Nephron (organoid): ENCODE results near the gene QKI.

Experiments
- H3K27ac Mint-ChIP-seq, 3 experiments: 2 replicates each; pipeline ENCODE4 v1.8.0; 2020; ENCODE audit warnings: mixed read lengths in 3 of 3, mild to moderate bottlenecking in 2 of 3, moderate library complexity in 1 of 3
- H3K27me3 Mint-ChIP-seq: 2 replicates; pipeline ENCODE4 v1.8.0; 2021; ENCODE audit warnings: low read depth, mild to moderate bottlenecking, moderate library complexity, mixed read lengths
- H3K36me3 Mint-ChIP-seq: 2 replicates; pipeline ENCODE4 v1.8.0; 2020; ENCODE audit warnings: low read depth, mixed read lengths
- H3K4me1 Mint-ChIP-seq: 2 replicates; pipeline ENCODE4 v1.8.0; 2020; ENCODE audit warnings: mixed read lengths
- H3K4me3 Mint-ChIP-seq, 3 experiments: 2 replicates each; pipeline ENCODE4 v1.8.0; 2020; ENCODE audit warnings: mild to moderate bottlenecking in 3 of 3, mixed read lengths in 3 of 3, moderate library complexity in 2 of 3
- H3K9me3 Mint-ChIP-seq: 2 replicates; pipeline ENCODE4 v1.8.0; 2020; ENCODE audit warnings: mixed read lengths
- CTCF ChIP-seq, 3 experiments: fragments of 200-600 bp; sonication (generic); IDR thresholded peaks; one replicate each; pipeline ENCODE4 v1.5.0; 2021; ENCODE audit warnings: antibody characterized with exemption in 3 of 3; ENCODE audit not compliant: unreplicated experiment in 3 of 3

QKI gene

DNA sequence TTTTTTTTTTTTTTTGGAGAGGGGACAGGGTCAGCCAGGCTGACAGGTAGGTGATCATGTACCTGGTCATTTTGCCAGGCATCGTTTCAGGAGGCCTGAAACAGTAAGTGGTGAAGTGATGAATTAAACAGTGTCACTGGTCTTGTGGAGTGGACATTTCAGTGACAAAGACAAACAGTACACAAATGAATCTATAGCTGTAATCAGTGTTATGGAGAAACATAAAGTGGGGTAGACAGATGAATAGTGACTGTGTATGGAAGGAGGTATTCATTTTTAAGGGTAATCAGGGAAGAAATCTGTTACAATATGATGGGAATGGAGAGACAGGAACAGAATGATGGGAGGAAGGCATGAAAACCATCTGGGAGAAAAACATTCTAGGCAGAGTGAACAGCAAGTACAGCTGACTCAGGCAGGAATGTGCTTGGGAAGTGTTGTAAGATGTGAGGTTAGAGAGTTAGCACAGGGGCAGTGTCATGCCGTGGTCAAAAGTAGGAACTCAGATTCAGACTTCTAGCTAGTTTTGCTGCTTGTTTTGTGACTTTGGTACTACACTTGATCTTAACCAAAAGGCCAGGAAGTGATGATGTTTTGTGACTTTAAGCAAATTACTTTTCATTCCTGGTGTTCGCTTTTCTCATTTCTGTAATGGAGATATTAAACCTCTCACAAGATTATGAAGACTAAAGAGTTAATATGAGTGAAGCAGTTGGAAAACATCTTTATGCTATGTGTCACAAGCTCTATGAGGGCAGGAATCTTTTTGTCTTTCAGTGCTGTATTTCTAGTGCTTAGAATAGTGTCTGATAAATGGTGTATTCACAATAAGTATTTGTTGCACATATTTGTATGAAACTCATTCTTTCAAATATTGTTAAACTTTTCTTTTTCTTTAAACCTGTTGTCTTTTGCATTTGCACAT, 43.4 kb downstream of the QKI start:
- H3K9me3 Mint-ChIP-seq = no peaks in the 10 kb centered on the region
- peaks cover 77% of the 10 kb centered on the region for H3K36me3 Mint-ChIP-seq
- no peaks in the 10 kb centered on the region for H3K27me3 Mint-ChIP-seq

DNA sequence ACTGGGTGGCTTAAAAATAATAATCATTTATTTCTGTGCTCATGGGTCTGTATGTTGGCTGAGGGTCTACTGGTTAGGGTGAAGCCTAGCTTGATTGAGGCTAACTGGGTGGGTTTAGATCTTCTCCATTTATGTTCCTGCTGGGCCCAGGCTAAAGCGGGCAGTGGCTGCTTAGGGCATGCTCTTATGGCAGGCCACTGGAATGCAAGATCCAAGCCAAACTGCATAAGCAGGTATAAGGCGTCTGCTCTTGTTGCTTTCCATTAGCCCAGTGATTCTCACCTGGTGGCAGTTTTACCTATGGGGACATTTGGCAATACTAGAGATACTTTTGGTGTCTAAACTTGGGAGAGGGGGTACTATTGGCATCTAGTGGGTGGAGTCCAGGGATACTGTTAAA, 44.5 kb downstream of the QKI start:
- Mint-ChIP-seq H3K27ac (peak overlapping the region in 1 of 3 experiments; percentile 59), H3K27me3 (no peaks in the 10 kb centered on the region), H3K4me1 (peaks cover 43% of the 10 kb centered on the region), H3K4me3 (no peak overlapping the region), H3K9me3 (peaks cover 2% of the 10 kb centered on the region), H3K36me3 (peaks cover 88% of the 10 kb centered on the region)
- no peak for TF ChIP-seq CTCF (IDR thresholded peaks at IDR 0.05; ENCODE audit: unreplicated experiment in 3 of 3)

More for the DNA sequence above, 43.4 kb downstream of the QKI start:
- Mint-ChIP-seq H3K4me1 (peaks cover 43% of the 10 kb centered on the region), H3K27ac (peak overlapping the region in 2 of 3 experiments; percentile 23 to 26), H3K4me3 (no peak overlapping the region)
- no peak for TF ChIP-seq CTCF (IDR thresholded peaks at IDR 0.05; ENCODE audit: unreplicated experiment in 3 of 3)

GRCh38 chr6:163459536-163459935, 45.0 kb downstream of the QKI start:
- Mint-ChIP-seq H3K4me1 (peaks cover 43% of the 10 kb centered on the region), H3K4me3 (no peak overlapping the region), H3K36me3 (peaks cover 90% of the 10 kb centered on the region), H3K27ac (peak overlapping the region in 1 of 3 experiments; percentile 59), H3K9me3 (peaks cover 6% of the 10 kb centered on the region), H3K27me3 (no peaks in the 10 kb centered on the region)
- TF ChIP-seq CTCF (IDR thresholded peaks at IDR 0.05; ENCODE audit: unreplicated experiment in 3 of 3) = no peak

DNA sequence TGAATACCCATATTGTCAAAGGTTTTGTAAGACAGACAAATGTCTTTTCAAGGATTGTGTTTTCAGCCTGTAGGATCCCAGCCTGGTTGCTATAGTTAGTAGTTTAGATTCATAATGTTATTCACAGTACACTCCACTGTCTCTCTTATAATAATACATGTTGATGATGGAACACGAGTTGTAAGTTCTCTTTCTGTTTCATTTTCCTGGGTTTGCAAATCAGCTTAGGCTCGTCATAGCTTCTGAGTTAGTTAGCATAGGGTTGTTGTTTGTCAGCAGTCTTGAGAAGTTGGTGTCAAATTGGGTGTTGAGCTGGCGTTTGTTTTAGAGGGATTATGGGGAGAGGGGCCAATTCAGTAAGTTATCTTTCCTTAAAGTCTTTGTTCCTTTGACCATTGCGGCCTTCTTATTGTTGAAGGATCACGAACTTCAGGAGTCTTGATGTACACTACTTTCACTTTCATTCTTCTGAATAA, 45.8 kb downstream of the QKI start:
- TF ChIP-seq CTCF (IDR thresholded peaks at IDR 0.05; ENCODE audit: unreplicated experiment in 3 of 3) = no peak
- Mint-ChIP-seq H3K4me3 (peak overlapping the region in 2 of 3 experiments; percentile 33 to 54), H3K27me3 (no peaks in the 10 kb centered on the region), H3K36me3 (peaks cover 89% of the 10 kb centered on the region), H3K4me1 (peaks cover 43% of the 10 kb centered on the region), H3K9me3 (peaks cover 8% of the 10 kb centered on the region), H3K27ac (peak overlapping the region in 2 of 3 experiments; percentile 26 to 59)

GRCh38 chr6:163461696-163462095, 47.2 kb downstream of the QKI start:
- TF ChIP-seq CTCF (IDR thresholded peaks at IDR 0.05; ENCODE audit: unreplicated experiment in 3 of 3) = no peak
- Mint-ChIP-seq H3K27ac (no peak overlapping the region), H3K4me1 (peaks cover 33% of the 10 kb centered on the region), H3K9me3 (peaks cover 14% of the 10 kb centered on the region), H3K36me3 (peaks cover 88% of the 10 kb centered on the region), H3K4me3 (no peak overlapping the region), H3K27me3 (no peaks in the 10 kb centered on the region)
